ENCODE results near the gene TEAD3. TPM values are rescaled to one million over a fixed set of nuclear protein-coding genes. Genes with fewer than 3 reads are reported as not detected.

Gene TEAD3
- total RNA-seq, 1 experiment from 2014 or later, result 27.0 TPM

- Mint-ChIP-seq H3K36me3 (ENCODE audit: insufficient read depth in 1 of 3, low read depth in 3 of 3) (no peaks in the 10 kb centered on the region), H3K27ac (peak overlapping the region in 1 of 3 experiments; percentile 55; a peak in 1 of 7 replicates), H3K27me3 (ENCODE audit: low read depth) (peaks cover 14% of the 10 kb centered on the region), H3K4me3 (peak overlapping the region in 1 of 2 experiments; percentile 71; a peak in 2 of 5 replicates), H3K9me3 (no peaks in the 10 kb centered on the region), H3K4me1 (peaks cover 24 to 52% of the 10 kb centered on the region in 2 experiments)
- no peak overlapping the region for H3K14ac ChIP-seq (ENCODE audit: insufficient read depth, low read length)
- no peak overlapping the region for H3K4me2 ChIP-seq (ENCODE audit: insufficient read depth, insufficient read length, low read length)
- no peak overlapping the region for H3K4ac ChIP-seq (ENCODE audit: low read depth, low read length)
- no peak overlapping the region for H2BK120ac ChIP-seq (ENCODE audit: low read depth, low read length, poor library complexity, severe bottlenecking)
- no peaks in the 10 kb centered on the region; the same call in 1 of the 2 replicates for H3K27me3 ChIP-seq (ENCODE audit: insufficient read depth, low read length)
- no peak overlapping the region for H2AK5ac ChIP-seq (ENCODE audit: insufficient read length, low read length)
- no peak overlapping the region for H2BK20ac ChIP-seq (ENCODE audit: low read depth, low read length, poor library complexity, severe bottlenecking)
- H3T11ph ChIP-seq (ENCODE audit: low read length), result no peak overlapping the region
- no peak overlapping the region for H2BK5ac ChIP-seq (ENCODE audit: insufficient read length, low read length)
- WGBS (ENCODE audit: extremely low coverage, insufficient read length, low lambda C conversion rate), result no CpG with 5 or more reads among the region's 32 CpGs
- no peaks in the 10 kb centered on the region for H4K20me1 ChIP-seq (ENCODE audit: control insufficient read depth, insufficient read depth, insufficient read length)
- H4K8ac ChIP-seq (replicated peaks; ENCODE audit: insufficient read length, low read depth, low read length), result no peak overlapping the region
- no peaks in the 10 kb centered on the region for H3K79me2 ChIP-seq (ENCODE audit: insufficient read depth, low read length)
- DNase-seq, result no peak
- H2AFZ ChIP-seq (ENCODE audit: low read length), result no peak overlapping the region
- no peak overlapping the region for H4K5ac ChIP-seq (ENCODE audit: insufficient read length, low read depth, low read length)
- H3K23me2 ChIP-seq (ENCODE audit: insufficient read length, low read depth, low read length, poor library complexity, severe bottlenecking), result peaks cover 3% of the 10 kb centered on the region
- no peak overlapping the region for H4K91ac ChIP-seq (ENCODE audit: insufficient read length, low read depth, low read length)
- no peak overlapping the region for H3K23ac ChIP-seq (ENCODE audit: insufficient read length, low read depth, low read length)
- peaks cover 6% of the 10 kb centered on the region; the same call in 1 of the 2 replicates for H3K4me1 ChIP-seq (ENCODE audit: insufficient read depth, low read length)
- TF ChIP-seq CTCF (conservative IDR thresholded peaks at IDR 0.05), result no peak
- no peak overlapping the region for H2BK15ac ChIP-seq (ENCODE audit: low read depth, low read length)
- no peak overlapping the region for H3K9ac ChIP-seq (ENCODE audit: extremely low read depth, insufficient read length, low read length)
- no peaks in the 10 kb centered on the region for H3K9me3 ChIP-seq (ENCODE audit: control insufficient read depth, low read depth, low read length)
- no peak overlapping the region for H3K27ac ChIP-seq (ENCODE audit: insufficient read length, low read depth, low read length)
- no peaks in the 10 kb centered on the region for H3K79me1 ChIP-seq (ENCODE audit: insufficient read depth, low read depth, low read length, poor library complexity, severe bottlenecking)
- H3K18ac ChIP-seq (ENCODE audit: insufficient read length, low read depth, low read length), result no peak overlapping the region
- no peak overlapping the region for H3K56ac ChIP-seq (ENCODE audit: insufficient read length, low read depth, low read length)
- no peak overlapping the region for H2BK12ac ChIP-seq (ENCODE audit: insufficient read length, low read depth, low read length)
Measured at GRCh38 chr6:35511562-35511941, 14.7 kb upstream of the TEAD3 start.
